Testis (tissue), 2 donors: ENCODE measurements around the gene SCAMP5.

Experiments used
- POLR2A ChIP-seq: fragments of 450-650 bp; IDR thresholded peaks from one replicate; pipeline ENCODE4 v1.6.1; 2017; ENCODE audit warnings: antibody characterized with exemption, mild to moderate bottlenecking, moderate library complexity
- TF ChIP-seq, protein P1 (sequence below), 3 experiments: fragments of 450-650 bp in 2 of 3; fragments of 200-600 bp in 1 of 3; sonication (generic) in 1 of 3; IDR thresholded peaks; one replicate each; pipeline ENCODE4 v1.5.1; 2016 to 2019; ENCODE audit warnings: antibody characterized with exemption in 3 of 3, mild to moderate bottlenecking in 2 of 3, moderate library complexity in 1 of 3

GRCh38 chr15:74994685-74995084 lies 678 bp upstream of the SCAMP5 start:
- TF ChIP-seq, protein P1, sequence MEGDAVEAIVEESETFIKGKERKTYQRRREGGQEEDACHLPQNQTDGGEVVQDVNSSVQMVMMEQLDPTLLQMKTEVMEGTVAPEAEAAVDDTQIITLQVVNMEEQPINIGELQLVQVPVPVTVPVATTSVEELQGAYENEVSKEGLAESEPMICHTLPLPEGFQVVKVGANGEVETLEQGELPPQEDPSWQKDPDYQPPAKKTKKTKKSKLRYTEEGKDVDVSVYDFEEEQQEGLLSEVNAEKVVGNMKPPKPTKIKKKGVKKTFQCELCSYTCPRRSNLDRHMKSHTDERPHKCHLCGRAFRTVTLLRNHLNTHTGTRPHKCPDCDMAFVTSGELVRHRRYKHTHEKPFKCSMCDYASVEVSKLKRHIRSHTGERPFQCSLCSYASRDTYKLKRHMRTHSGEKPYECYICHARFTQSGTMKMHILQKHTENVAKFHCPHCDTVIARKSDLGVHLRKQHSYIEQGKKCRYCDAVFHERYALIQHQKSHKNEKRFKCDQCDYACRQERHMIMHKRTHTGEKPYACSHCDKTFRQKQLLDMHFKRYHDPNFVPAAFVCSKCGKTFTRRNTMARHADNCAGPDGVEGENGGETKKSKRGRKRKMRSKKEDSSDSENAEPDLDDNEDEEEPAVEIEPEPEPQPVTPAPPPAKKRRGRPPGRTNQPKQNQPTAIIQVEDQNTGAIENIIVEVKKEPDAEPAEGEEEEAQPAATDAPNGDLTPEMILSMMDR (IDR thresholded peaks at IDR 0.05), result no peak
- TF ChIP-seq POLR2A, result no peak
